Measurements from ENCODE around the gene VWA2.
"Not testable (repeated sequence)": the region's sequence is repeated elsewhere in the genome, so short reads cannot be mapped to it uniquely, and the experiment has no call there.

VWA2 gene

DNA sequence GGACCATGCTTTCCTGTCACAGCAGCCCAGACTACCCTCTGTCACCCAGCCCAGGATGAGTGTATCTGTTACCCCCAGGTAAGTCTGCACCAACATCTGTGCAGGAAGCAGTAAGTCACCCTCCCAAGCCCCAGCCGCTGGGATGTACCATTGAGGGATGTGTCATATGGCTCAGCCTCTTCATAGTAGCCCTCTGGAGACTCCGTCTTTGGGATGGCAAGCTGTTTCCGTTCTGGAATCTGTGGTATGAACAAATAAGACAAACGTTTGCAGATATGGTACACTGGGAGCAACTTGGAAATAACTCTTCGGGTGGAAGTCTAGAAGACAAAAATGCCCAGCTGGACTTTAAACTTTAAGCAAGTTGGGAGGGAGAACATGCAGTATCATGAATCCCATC, 84.0 kb downstream of the VWA2 start:
- DNase-seq: no peak

DNA sequence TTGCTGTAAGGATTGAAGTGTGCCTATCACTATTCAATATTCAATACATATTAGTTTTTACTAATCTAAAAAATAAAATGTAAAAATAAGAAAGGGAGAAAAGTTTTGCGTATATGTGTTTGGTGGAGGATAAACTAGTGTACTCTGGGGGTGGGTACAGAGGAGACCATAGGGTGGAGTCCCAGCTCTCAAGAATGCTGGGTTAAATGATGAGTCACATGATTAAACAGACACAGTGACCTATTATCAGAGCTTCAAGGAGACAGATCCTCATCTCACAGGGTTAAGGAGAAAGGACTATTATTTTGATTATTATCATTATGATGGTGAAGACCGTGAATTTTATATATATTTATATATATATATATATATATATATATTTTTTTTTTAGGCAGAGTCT, 87.7 kb downstream of the VWA2 start:
- DNase-seq: no peak

DNA sequence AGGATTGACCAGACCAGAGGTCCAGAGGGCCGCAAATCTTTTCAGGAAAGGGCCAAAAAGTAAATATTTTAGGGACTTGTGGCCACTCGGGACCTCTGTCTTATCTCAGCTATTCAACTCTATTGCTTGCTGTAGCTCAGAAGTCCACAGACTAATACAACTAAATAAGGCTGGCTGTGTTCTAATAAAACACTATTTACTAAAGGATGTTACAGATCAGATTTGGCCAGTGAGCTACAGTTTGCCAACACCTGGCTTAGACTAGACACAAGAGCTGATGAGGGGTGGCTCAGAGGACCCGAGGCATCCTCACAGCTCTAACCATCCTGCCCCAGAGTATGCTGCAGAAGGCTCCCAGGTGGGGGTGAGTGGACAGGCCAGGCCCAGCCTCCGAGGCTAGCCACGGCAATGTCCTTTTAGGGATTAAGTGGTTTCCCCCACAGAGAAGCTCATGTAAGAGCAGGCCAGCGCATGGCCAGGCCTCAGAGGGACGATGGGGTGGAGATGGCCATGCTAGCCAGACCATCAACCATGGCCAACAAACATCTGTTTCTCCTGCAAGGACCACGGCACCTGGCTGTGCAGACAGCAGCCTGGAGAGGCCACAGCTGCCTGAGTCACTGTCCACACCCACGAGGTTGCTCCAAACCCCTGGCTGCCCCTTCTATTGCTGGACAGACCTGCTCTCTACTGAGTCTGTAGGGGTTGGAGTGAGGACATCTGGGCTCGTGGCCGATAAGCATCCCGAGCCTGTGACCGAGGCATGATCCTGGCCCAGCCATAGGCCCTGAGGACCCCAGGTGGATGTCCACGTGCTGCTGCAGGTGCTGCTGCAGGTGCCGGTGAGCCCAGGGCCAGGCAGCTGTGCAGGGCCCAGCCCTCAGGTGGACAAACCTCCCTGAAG, 88.7 kb downstream of the VWA2 start:
- DNase-seq: no peak

DNA sequence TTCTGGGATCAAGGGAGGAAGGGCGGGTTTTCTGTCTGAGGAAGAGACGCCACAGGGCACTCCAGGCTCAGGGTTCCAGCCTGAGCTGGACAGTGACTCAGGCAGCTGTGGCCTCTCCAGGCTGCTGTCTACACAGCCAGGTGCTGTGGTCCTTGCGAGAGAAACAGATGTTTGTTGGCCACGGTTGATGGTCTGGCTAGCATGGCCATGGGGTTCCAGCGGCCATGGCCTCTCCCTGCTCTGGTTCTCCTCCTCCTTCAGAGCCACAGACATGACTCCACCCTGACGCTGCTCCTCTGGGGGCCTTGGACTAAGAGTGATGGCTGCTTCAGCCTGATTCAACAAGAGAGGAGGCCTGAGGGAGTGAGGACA, 89.4 kb downstream of the VWA2 start:
- no peak for DNase-seq

DNA sequence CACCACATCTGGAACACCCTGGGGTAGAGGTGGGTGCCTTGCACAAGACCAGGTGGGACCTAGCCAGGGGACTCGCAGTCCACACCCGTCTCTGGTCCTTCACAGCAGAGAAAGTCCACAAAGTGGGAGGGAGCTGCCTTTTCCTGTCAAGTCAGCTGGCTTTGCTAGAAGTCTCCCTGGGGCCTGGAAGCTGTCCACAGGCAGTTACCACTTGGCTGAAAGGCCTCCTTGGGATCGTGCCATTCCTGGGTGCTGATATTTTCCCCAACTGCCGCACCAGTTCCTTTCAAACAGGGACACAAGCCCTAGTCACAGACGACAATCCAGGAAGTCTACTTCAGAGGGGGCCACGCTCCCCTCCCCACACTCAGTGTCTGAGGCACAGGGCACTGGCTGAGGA, 89.8 kb downstream of the VWA2 start:
- no peak for DNase-seq

DNA sequence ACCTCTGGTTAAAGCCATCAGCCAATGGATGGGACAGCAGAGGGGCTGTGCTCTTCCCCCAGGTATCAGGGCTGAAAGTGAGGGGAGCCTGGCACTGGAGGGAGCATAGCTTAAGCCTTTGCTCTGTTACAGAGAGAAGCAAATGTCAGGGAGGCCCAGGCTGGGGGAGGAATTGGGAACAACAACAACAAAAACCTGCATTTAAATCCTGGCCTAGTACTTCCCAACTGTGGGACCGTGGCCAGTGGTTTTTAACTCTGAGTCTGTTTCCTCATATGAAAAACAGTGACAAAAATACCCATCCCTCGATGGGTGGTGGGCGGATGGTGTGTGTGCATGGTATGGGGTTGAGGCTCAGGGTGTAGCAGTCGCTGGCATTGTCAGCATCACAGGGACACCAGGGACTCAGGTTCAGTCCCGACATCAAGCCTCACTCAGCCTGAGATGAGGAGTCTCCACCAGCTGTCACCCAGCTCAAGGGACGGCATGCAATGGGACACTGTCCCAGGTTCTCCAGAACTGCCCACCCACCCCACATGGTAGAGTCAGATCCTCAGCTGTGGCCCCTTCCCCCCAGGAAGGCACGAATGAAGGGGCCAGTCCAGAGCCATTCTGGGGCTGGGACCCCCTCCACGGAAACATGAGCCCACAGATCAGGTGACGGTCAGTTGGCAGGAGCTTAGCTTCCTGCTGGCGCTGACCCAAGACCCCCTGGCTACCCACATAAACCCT, 90.7 kb downstream of the VWA2 start:
- no peak for DNase-seq

DNA sequence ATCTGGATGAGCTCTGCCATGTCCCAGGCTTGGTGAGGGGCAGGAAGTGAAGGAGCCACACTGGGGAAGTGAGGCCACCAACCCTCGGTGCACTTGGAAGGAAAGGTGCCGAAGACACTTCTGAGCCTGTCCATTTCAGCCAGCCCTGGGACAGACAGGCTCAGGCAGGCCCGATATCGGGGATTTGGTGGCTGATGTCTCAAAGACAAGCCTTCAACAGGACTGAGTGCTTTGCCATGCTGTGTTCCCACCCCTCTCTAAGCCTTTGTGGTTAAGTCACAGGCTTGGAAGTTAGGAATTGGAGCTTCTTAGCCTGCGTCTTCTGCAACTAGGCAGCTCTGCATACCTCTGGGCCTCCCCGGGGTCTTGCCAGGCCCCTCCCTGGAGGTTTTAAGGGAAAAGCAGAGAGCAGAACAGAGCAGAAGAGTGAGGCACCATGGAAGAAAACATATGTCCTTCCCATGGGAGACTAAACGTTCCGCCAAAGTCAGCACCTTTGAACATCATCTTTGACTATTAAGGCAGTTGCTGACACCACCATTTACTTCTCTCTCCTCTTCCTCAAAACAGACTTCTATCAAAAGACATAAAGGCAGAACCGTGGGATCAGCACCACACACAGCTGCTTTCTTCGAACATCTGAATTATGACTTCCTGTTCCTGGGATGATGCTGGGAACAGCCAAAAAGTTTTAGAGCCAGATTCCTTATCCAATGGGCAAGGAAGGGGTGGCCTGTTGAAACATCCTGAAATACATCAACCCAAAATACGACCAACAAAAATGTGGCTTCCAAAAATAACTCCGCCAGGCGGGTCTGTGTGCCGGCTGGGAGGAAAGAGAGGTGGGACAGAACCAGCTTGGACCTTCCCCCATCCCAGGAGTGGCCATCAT, 93.5 kb downstream of the VWA2 start:
- DNase-seq: no peak

DNA sequence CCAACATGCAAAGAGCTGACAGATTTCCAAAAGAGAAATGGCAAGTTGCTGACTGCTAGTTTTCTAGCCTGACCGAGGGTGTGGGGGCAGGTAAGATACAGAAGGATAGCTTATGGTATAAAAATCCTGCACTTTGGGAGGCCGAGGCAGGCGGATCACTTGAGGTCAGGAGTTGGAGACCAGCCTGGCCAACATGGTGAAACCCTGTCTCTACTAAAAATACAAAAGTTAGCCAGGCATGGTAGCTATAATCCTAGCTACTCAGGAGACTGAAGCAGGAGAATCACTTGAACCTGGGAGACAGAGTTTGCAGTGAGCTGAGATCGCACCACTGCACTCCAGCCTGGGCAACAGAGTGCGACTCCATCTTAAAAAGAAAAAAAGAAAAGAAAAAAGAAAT, 94.4 kb downstream of the VWA2 start:
- not testable (repeated sequence) for DNase-seq

DNA sequence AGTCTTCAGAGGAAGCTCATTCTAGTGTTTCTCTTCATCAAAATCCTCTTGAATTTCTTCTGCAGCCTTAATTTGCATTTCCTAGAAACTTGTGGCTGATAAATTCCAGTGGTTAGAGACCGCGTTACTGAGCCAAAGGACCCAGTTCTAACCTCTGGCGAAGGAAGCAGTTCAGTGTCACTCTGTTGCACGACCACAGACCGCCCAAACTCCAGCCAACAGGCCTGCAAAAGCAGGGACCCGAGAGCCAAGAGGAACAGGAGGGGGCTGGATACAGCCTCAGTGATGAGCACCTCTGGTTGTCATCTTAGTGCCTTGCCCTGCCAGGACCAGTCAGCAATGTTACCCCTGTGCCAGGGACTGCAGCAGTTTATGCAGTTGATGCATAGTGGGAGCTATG, 95.2 kb downstream of the VWA2 start:
- DNase-seq: no peak

DNA sequence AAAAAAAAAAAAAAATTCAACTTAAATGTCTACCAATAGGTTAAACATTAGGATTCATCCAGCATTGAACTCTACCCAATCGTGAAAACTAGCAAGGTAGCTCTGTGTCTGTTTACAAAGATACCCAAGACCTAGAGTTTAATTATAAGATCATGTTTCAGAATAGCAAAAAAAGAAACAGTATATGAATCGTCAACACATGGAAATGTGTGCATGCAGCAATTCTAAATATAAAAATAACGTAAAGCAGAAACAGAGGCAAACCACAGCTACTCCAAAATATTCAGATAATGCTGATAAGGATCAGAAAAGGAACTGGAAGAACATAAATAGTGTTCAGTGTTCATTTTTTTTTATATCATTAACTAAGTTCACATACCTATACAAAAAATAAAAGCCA, 96.6 kb downstream of the VWA2 start:
- no peak for DNase-seq

DNA sequence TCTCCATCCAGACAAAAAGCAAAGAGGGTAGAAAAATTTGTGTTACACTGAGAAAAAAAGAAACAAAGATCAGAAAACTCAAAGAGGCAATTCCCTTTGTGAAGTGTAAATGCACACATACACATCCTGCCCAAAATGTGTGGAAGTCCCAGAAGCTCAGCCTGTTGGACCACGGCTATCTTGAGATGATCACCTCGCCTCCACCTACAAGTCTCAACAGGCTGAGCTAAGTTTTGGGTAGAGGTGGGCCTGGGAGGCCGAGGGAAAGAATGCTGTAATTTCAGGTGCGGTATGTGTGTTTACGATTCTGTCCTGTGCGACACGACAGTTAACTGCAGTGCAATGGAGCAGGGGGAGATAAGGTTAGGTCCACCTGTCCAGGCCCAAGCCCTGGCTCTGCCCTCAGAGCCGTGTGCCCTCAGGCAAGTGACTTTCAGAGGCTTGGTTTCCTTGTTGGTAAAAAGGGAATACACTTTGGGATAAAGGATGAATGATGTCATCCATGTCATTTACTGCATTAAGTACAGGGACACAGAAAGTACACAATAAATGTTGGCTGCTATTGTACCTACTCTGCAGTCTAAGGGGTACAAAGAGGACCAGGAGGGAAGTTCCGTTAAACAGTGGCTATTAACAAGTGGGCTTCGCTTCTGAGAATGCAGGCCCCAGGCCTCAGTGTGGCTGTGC, 97.9 kb downstream of the VWA2 start:
- no peak for DNase-seq

DNA sequence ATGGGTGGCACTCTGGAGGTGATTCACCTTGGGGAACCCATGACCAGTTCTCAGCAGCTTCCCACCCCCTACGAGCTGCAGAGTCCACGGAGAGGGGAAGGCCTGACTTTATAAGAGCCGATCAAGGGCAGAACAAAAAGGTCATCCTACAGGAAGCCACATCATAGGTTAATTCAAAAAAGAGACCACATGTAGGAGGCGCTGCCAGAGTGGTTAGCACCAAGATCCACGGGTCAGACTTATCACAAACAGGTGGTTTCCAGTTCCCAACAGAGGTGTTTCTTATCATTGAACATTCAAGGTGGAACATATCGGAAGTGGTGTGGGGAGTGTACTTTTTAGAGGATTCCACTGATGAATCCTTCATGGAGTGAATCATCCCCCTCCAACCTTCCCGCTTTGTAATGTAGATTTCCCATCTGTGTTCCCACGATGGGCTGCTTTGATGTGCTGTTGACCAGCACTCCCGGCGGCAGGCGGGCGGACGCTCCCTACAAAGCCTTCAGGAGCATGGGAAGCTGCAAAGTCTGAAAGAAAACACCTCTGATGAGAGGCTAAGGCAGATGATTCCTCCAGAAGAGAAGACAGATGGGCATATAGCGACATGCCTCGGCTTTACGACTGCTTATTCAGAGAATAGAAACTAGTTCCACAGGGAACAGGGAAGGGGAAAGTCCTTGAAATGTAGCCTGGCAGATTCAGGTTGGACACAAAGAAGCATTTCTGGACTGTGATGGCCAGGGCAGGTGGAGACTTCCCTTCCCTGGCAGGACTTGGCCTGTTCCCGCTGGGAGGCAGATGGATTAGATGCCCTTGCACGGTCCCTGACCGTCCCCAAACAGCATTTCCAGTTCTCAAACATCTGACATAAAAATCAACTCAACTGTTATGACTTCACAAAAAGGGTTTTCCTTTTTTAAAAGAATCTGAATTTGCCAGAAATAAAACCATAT, 98.7 kb downstream of the VWA2 start:
- DNase-seq: no peak

DNA sequence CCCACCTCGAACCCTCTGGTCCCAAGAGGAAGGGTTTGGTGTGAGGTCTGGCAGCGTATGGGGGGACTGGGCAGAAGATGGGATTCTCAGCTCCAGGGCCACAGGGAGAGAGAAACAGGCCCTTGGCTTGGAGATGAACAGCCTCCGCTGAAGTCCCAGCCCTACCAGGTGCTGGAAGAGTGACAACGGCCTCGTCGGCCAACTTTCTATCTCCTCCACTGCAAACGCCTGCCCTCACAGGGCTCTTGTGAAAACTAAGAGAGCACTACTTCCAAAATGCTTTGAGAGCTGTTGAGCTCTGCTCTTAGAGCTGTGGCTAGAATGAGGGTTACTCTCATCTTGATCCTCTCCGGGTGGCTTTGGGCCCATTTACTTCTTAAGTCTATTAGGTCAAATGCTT, 101.8 kb downstream of the VWA2 start:
- DNase-seq: no peak
